Stimulated activated CD8-positive, alpha-beta memory T cell treated with anti-CD3 and anti-CD28 coated beads, Interleukin-12 subunit alpha, Interleukin-12 subunit beta, amount 100 ng/mL, for 4 hours (primary cell): ENCODE data around the gene PGBD5.

Experiments used
- DNase-seq: peaks from one replicate; pipeline ENCODE4 v3.0.0-alpha.2; 2020; ENCODE audit warnings: low read depth

PGBD5 gene

GRCh38 chr1:230396966-230397365, 29.2 kb downstream of the PGBD5 start:
- no peak for DNase-seq

DNA sequence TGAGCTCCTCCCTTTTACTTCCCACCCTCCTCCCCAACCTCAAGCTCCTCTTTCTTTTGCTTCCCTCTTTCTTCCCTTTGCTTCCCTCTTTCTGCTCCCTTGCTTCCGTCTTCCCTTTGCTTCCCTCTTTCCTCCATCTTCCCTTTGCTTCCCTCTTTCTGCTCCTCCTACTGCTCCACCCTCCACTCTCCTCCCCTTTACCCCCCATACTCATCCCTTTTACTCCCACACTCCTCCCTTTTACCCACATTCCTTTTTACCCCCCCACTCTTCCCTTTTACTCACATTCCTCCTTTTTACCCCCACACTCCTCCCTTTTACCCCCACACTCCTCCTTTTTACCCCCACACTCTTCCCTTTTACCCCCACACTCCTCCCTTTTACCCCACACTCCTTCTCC, 30.2 kb downstream of the PGBD5 start:
- no peak for DNase-seq

DNA sequence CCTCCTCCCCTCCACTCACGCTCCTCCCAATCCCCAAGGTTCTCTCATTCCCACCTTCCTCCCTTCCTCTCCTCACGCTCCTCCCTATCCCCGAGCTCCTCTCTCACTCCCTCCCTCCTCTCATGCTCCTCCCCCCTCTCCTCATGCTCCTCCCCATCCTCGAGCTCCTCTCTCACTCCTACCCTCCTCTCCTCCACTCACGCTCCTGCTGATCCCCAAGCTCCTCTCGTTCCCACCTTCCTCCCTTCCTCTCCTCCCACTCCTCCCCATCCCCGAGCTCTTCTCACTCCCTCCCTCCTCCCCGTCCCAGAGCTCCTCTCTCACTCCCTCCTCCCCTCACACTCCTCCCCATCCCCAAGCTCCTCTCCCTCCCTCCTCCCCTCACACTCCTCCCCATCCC, 31.4 kb downstream of the PGBD5 start:
- DNase-seq: no peak

DNA sequence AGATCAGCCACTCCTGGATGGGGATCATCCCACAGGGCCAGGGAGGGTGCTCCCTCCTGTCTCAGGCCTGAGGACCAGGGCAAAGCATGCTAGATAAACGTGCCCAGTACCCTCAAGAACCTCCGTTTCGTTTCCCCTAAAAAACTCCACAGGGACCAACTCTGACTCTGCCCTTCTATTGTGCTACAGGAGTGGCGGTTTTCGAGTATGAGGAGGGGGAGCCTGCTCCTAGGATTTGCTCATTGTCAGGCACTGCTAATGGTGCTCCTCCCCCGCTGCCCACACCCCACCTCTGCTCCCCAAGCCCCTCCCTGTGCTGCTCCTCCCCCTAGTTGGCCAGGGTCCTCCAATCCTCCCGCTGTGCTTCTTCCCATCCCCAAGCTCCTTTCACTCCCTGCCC, 32.0 kb downstream of the PGBD5 start:
- no peak for DNase-seq

DNA sequence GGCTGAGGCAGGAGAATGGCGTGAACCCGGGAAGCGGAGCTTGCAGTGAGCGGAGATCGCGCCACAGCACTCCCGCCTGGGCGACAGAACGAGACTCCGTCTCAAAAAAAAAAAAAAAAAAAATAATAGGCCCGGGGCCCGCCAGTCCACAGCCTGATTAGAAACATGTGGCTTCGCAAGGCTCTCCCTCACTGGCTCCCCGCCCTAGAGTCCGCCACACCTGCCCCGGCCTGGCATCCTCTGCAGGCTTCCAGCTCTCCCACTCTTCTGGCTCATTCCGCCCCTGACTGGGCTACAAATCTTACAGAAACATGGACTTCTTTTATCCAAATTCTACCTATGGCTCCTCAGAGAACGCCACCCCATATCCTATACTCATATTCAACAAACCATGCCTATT, 32.4 kb downstream of the PGBD5 start:
- DNase-seq: no peak

DNA sequence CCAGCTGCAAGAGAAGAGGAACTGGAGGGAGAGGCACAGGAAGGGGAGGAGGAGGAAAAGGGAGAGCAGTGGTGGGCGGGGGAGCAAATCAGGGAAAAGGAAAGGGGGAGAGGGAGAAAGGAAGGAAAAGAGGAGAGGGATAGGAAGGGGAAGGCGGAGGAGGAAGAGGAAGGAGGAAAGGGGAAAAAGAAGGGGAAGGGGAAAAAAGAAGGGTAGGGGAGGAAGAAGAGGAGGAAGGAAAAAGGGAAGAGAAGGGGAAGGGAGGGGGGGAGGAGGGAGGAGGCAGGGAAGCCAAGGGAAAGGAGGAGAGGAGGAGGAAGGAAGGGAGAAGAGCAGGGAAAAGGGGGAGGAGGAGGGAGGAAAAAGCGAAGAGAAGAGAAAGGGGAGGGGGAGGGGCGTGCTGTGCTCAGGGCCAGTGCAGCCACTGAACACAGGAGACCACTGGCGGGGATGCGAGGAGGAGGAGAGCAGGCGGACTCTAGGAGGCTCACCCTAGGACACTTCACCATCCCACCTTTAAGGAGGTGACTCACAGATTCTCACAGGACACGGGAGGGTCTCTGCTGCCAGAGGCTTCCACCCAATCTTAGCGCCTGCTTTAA, 33.1 kb downstream of the PGBD5 start:
- no peak for DNase-seq

- DNase-seq: no peak
These were observed 33.6 kb downstream of the PGBD5 start for GRCh38 chr1:230392536-230392909.

- DNase-seq: no peak
These were observed 34.2 kb downstream of the PGBD5 start for GRCh38 chr1:230391776-230392535.

- no peak for DNase-seq
These were observed 35.8 kb downstream of the PGBD5 start for GRCh38 chr1:230390371-230390770.

DNA sequence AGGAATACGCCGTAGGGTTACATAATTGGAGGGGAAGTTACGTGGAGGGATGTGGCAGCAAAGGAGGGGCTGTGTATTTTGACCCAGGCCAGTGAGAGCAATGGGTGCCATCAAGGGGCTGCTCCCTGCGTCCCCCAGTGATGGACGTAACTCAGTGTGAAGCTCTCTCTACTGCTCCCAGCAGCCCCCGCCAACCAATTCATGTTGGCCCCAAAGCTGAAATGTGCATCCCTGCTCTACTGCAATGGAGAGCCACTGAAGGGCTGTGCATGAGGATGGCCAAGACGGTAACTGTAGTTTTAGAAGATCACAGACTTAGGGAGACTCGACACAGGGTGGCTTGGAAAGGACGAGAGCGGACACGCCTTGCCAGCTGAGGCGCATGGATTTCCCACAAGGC, 38.3 kb downstream of the PGBD5 start:
- no peak for DNase-seq

DNA sequence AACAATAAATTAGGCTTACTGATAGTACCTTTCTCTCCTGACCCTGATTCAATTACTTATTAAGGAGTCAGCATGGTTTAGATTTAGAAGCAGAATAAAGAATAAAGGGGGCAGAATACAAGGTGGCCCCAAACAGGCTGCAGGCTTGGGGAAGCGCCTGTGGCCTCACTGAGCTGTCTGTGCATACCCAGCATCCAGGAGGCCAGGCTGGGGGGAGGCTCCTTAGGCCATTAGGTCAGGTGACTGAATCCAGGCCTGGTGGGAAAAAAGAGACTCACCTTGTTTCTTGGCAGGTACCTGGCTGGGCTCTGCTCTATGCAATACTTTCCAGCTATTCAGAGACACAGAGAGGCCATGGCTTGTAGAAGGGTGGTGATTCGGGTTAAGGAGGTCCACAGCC, 38.8 kb downstream of the PGBD5 start:
- DNase-seq: no peak

GRCh38 chr1:230386637-230387262, 39.4 kb downstream of the PGBD5 start:
- DNase-seq: no peak

- no peak for DNase-seq
These were observed 40.2 kb downstream of the PGBD5 start for GRCh38 chr1:230385930-230386329.

DNA sequence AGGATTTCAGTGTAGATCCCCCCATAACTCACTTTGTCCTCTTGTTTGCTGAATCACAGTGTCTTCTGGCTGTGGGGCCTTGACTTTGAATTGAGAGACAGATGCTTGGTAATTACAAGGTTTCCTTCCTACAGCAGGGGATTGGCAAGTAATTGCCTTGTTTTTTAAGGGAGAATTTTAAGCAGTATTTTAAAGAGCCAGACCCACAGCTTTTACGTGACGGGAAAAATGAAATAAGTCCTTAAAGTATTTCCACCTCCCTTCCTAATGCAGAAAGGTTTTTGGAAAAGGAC, 41.0 kb downstream of the PGBD5 start:
- DNase-seq: no peak

DNA sequence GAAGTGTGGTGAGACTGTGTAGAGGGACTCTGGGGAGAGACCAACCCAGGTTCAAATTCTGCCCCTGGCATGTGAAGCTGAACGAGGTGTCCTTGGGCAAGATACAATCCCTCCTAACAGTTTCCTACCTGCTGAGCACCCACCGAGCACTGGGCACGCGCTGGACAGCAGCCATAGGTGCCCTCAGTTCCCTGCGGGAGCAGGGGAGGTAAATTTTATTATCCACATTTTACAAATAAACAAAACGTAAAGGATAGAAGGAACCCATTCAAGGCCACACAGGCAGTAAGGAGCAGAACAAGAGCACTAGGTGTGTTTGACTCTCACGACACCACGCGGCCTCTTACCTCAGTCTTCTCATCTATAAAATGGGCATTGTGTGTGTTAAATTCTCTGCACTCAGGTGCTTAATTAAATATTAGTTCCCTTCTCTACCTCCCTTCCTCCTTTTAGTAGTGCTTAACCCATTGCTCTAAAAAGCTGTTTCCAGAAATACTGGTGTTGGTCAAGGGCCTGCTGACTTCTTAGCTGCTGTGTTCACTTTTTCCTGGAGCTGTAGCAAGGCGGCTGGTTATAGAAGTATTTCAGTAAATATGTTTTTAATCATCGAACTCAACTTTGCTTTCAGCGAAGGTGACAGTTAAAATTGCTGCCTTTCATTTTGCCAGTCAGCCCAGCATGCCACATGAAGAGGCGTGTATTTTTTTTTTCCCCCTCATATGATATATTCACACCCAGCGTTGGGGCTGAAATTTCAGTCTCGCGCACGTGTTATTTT, 41.6 kb downstream of the PGBD5 start:
- DNase-seq: no peak

DNA sequence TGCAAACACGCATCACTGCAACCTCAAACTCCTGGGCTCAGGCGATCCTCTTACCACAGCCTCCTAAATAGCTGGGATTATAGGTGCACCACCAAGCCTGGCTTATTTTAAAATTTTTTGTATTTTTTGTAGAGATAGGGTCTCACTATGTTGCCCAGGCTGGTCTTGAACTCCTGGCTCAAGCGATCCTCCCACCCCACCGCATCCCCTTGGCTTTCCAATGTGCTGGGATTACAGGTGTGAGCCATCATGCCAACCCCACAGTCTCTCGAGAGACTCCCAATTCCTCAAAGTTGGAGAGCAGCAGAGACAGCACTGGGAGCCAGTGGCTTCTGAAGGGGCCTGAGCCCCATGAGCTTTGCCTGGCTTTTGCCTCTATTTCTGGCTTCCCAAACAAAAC, 42.7 kb downstream of the PGBD5 start:
- no peak for DNase-seq

DNA sequence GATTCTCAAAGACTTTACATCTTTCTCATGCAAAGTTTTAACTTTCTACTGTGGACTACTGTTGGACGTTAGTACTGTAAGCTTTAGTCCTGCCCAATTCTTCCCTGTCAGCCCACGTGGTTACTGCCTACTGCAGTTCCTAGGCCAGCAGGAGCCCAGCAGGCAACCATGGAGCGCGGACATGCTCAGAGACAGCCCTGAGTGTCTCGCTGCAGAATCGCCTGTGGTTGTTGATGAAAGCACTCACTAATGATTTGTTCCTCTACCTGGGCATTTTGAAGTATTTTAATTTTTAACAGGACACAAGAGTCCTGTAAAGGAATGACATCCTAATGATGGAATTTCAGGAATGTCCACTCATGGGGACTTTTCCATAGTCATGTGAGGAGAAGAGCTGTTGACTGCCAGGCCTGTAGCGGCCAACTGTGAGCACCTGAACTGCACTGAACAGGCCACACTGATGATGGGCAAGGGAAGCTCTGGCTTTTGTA, 44.1 kb downstream of the PGBD5 start:
- no peak for DNase-seq

- no peak for DNase-seq
These were observed 44.5 kb downstream of the PGBD5 start for GRCh38 chr1:230381585-230381984.

DNA sequence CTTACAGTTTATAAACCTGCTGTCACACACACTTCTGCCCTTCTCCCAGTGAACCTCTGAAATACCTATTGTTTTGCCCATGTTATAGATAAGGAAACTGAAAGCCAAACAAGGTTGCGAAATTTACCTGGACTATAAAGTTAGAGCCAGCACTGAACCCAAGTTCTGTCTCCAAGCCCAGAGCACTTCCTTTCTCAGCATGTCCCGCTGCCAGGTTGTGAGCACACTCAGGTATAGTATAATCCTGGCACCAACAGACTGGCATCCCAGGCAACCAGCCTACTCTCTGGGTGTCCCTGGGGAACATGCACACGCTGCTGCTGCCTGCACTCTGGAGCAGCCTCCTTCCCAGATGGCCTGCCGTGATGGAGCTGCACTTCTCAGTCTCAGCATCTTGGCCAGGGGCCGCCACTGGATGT, 45.1 kb downstream of the PGBD5 start:
- no peak for DNase-seq

GRCh38 chr1:230379928-230380327, 46.2 kb downstream of the PGBD5 start:
- DNase-seq: no peak

GRCh38 chr1:230379462-230379861, 46.7 kb downstream of the PGBD5 start:
- no peak for DNase-seq

- no peak for DNase-seq
These were observed 48.3 kb downstream of the PGBD5 start for GRCh38 chr1:230377851-230378250.

GRCh38 chr1:230377324-230377723, 48.8 kb downstream of the PGBD5 start:
- no peak for DNase-seq
